KOPT-K1 (cell line): ENCODE results near the gene SPHK1.
A peak's percentile ranks its signal among the peaks of the same experiment; 100 is the strongest.

Experiments used
- H3K27ac ChIP-seq: fragments of 200-600 bp; sonication (generic); 2 replicates; pipeline ENCODE4 v1.5.1; 2016; ENCODE audit warnings: antibody characterized with exemption, mild to moderate bottlenecking, low read depth, low read length; ENCODE audit not compliant: poor library complexity, severe bottlenecking
- H3K36me3 ChIP-seq: fragments of 200-600 bp; sonication (generic); 2 replicates; pipeline ENCODE4 v1.5.1; 2017; ENCODE audit warnings: antibody characterized with exemption, mild to moderate bottlenecking, low read length, moderate library complexity; ENCODE audit not compliant: insufficient read depth
- H3K9me3 ChIP-seq: fragments of 200-600 bp; sonication (generic); 2 replicates; pipeline ENCODE4 v1.5.1; 2017; ENCODE audit warnings: antibody characterized with exemption, low read length, mild to moderate bottlenecking; ENCODE audit not compliant: insufficient read depth, poor library complexity, severe bottlenecking

Gene SPHK1

DNA sequence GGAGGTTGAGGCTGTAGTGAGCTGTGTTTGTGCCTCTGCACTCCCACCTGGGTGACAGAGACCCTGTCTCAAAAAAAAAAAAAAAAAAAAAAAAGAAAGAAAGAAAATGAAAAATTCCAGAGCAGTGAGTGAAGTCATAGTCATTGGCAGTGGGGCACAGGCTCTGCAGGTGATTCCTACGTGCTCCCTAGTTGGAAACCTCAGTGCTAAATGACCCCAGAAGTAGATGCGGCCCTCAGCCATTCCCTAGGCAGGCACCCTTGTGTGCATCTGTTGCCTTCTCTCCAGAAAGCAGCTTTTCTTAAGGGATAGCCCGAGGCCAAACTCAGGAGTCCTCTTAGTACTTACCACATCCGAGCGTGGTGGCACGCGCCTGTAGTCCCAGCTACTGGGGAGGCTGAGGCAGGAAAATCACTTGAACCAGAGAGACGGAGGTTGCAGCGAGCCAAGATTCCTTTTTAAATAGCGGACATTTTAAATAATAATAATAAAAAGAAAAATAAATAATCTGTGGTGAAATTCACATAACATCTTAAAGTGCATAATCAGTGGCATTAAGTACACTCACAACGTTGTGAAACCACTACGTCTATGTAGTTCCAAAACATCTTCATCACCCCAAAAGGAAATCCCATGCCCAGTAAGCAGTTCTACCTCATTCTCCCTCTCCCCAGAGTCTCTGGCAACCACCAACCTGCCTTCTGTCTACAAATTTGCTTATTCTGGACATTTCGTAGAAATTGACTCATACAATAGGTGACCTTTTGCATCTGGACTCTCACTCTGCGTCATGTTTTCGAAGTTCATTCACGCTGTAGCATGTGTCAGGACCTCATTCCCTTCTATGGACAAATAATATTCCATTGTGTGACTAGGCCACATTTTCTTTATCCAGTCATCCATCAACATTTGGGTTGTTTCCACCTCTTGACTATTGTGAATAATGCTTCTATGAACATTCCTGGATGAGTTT, 12.5 kb upstream of the SPHK1 start:
- Histone ChIP-seq H3K9me3 (no peaks in the 10 kb centered on the region), H3K27ac (no peak overlapping the region), H3K36me3 (no peaks in the 10 kb centered on the region)

DNA sequence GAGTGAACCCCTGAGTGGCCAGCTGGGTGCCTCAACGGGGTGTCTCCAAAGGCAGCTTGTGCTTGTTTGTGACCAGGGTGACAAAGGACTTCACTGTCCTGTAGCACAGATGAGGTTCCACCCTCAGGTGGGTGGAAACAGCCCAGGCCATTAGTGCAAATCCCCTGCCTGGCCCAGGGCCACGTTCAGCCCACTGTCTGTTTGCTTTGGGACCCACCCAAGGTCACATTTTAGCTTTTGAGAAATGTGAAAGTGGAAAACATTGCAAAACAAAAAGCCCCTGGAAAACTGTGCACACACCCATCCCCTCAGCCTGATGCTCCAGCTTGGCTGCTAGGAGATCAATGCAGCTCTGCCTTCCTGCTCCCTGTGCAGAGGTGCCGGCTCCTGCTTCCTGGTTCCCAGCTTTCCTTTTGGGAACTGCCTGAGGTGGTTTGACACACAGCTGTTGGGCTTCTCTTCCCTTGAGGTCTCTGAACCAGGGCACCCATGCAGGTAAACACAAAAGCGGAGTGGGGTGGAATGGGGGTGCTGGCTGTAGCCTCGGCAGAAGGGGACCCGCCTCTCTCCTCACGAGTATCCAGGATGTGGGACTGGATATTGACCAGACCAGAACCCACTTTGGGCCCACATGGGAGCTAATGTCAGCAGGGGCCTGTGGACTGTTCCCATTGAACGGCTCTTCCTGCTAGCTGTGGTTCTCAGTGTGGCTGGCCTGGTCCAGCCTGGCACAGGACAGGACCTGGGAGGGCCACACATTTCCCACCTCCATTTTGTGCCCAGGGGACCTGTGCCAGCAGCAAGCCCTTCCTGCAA, 7.9 kb upstream of the SPHK1 start:
- H3K9me3 ChIP-seq, result no peaks in the 10 kb centered on the region
- H3K27ac ChIP-seq, result no peak overlapping the region

DNA sequence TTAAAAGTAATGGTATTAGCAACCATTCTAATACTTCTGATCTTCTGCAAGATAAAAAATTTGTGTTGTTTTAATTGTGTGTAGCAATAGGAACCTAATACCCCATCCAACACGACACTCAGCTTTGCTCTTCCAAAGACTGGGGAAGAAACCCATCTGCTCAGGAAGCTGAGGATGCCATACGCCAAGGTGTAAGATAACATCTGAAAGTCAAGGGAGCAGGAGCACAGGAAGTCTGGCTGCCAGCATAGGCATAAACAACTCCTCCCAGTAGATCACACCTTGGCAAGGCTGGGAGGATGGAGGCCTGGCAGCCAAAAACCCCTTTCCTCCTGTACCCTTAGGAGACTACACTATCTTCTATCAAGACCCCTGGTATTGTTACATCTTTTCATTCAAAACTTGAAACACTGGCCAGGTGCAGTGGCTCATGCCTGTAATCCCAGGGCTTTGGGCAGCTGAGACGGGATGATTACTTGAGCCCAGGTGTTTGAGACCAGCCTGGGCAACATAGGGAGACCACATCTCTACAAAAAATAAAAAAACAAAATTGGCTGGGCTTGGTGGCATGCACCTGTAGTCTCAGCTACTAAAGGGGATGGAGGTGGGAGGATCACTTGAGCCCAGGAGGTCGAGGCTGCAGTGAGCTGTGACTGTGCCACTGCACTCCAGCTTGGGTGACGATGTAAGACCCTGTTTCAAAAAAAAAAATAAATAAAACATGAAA, 5.7 kb upstream of the SPHK1 start:
- H3K27ac ChIP-seq, result no peak overlapping the region
- no peaks in the 10 kb centered on the region for H3K9me3 ChIP-seq
- no peaks in the 10 kb centered on the region for H3K36me3 ChIP-seq

More for the DNA sequence above, 7.9 kb upstream of the SPHK1 start:
- no peaks in the 10 kb centered on the region for H3K36me3 ChIP-seq

DNA sequence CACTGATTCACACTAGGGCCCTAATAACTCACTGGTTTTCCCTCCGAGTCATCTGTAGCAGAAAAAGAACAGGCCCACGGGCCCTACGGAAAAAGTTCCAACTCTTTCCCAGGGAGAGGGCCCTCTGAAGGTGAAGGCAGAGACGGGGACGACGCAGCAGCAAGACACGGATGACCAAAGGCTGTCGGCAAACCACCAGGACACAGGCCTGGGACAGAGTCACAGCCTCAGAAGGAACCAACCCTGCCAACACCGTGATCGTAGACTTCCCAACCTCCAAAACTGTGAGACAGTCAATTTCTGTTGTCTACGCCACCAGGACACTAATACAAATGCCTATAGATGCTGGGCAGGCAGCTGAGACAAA, 5.2 kb upstream of the SPHK1 start:
- Histone ChIP-seq H3K36me3 (no peaks in the 10 kb centered on the region), H3K9me3 (no peaks in the 10 kb centered on the region), H3K27ac (no peak overlapping the region)

DNA sequence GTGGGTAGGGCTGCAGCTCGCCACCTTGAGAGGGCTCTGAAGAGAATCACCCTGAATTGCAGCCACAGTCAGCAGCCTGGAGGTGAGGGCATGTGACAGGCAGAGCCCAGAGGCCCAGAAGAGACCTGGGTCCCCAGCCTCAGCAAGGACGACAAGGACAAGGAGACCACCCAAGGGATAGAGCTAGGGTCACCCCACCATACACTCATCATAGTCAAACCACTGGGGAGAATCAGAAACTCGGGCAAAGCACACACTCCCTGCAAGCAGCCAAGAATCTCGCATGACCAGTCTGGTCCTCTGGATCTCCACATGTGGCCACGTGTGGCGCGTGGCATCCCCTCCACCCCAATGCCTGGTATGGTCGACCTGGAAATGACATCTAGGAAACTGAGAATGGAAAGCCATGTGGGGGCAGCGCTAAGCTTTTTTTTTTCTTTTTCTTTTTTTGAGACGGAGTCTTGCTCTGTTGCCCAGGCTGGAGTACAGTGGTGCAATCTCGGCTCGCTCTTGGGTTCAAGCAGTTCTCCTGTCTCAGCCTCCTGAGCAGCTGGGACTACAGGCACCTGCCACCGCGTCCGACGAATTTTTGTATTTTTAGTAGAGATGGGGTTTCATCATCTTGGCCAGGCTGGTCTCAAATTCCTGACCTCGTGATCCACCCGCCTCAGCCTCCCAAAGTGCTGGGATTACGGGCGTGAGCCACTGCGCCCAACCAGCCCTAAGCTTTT, 4.6 kb upstream of the SPHK1 start:
- Histone ChIP-seq H3K27ac (no peak overlapping the region), H3K36me3 (no peaks in the 10 kb centered on the region), H3K9me3 (no peaks in the 10 kb centered on the region)

DNA sequence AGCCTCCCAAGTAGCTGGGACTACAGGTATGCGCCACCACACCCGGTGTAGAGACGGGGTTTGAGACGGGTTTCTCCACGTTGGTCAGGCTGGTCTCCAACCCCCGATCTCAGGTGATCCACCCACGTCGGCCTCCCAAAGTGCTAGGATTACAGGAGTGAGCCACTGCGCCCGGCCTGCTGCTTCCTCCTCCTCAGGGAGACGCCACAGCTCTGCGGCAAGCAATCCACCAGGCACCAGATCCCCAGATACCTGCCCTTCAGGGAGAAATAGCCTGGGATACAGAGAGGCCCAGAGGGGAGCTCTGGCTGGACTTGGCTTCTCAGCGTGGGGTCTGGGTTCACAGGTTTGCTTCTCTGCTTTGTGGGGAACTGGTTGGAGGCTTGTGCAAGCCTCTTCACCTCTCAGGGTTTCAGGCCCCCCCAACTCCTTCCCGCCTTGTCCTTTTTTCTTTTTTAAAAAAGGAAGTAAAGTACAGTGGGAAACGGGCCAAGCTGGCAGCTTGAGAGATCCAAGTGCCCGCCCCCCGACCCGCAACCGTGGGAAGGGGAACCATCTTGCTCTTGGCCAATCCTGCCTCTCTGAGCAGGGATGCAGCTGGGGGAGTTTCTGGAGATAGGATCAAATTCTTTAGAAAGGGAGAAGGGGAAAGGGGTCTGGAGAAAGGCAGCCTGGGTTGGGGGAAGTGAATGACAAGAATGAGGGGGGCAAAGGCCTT, 2.6 kb upstream of the SPHK1 start:
- Histone ChIP-seq H3K36me3 (no peaks in the 10 kb centered on the region), H3K9me3 (no peaks in the 10 kb centered on the region), H3K27ac (no peak overlapping the region)

DNA sequence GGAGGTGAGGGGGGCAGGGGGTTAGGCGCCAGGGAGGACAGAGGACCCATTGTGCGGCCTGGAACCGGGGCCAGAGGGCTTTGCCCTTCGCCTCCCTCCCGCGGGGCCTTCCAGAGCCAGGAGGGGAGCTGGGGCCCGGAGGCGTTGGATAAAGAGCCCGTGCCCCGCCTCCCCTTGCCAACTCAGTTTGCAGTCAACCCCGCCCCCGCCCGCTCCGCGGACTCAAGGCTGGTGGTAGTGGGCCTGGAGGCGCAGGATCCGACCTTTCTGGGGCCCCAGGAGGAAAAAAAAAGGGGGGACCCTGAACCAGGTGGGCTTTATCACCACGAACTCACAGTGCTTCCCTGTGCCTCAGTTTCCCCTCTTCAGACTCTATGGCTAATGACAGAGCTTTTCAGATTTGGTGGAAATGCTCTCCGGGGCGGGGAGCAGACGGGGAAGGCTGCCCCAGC, 2.0 kb upstream of the SPHK1 start:
- Histone ChIP-seq H3K36me3 (no peaks in the 10 kb centered on the region), H3K9me3 (no peaks in the 10 kb centered on the region), H3K27ac (no peak overlapping the region)

DNA sequence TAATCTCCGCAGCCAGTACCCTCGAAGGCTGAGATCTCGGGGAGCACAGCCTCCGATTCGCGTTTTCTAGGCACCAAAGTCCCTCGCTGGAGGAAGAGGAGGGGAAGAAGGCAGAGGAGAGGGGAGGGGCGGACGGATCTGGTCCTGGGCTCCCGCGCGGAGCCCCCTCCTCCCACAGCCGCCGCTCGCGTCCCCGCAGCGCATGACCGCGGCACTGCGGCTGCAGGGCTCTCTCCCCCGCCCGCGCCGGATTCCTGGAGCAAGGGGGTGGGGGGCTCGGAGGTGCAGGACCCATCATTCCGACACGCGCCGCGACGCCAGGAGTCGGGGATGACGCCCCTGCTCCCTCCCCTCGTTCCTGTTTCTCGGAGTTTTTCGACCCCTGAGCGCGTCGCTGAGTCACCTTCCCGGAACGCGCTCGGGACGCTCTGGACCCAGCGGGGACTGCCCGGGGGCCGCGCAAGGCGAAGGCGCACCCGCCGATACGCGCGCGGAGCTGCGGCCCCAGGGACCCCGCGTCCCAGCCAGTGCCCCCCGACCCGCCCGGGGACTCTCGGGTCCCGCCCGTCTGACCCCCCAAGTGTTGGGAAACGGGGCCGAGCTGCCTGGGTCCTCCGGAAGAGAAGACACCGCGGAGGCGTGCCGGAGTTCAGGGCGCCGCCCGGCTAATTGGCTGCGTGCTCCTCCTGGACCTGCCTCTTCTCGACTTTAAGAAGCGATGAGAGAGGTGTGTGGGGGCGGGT, 1.4 kb upstream of the SPHK1 start:
- Histone ChIP-seq H3K9me3 (no peaks in the 10 kb centered on the region), H3K27ac (no peak overlapping the region), H3K36me3 (no peaks in the 10 kb centered on the region)

DNA sequence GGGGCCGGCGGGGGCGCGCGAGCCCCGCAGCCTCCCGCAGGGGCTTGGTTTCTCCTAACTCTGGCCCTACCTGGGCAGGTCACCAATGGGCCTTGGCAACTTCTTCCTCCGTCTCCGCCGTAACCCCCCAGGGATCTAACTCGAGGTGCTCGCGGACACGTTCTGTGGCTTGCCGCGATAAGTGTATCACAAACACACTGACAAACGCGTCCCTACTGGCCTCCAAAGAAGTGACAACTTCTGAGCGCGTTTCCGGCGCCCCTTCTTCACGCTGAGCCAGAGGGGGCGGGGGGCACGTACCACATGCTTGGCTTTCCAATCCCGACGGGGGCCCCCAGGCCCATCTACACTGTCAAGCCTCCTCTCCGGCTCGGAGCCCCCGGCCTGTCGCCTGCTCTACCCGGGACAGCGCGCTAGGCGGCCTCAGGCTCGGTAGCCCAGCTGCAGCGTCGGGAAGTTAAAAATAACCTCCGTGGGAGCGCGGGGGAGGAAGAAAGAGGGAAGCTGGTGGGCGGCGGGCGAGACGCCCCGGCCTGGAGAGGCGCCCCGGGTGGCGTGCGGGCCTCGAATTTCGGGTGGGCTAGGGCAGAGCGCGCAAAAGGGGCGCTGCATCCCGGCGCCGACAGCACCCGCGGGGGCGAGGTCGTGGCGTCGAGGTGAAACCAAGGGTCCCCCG, 725 bp upstream of the SPHK1 start:
- Histone ChIP-seq H3K27ac (peak overlapping the region; percentile 49), H3K9me3 (no peaks in the 10 kb centered on the region), H3K36me3 (peaks cover 1% of the 10 kb centered on the region; the same call in 1 of the 2 replicates)

DNA sequence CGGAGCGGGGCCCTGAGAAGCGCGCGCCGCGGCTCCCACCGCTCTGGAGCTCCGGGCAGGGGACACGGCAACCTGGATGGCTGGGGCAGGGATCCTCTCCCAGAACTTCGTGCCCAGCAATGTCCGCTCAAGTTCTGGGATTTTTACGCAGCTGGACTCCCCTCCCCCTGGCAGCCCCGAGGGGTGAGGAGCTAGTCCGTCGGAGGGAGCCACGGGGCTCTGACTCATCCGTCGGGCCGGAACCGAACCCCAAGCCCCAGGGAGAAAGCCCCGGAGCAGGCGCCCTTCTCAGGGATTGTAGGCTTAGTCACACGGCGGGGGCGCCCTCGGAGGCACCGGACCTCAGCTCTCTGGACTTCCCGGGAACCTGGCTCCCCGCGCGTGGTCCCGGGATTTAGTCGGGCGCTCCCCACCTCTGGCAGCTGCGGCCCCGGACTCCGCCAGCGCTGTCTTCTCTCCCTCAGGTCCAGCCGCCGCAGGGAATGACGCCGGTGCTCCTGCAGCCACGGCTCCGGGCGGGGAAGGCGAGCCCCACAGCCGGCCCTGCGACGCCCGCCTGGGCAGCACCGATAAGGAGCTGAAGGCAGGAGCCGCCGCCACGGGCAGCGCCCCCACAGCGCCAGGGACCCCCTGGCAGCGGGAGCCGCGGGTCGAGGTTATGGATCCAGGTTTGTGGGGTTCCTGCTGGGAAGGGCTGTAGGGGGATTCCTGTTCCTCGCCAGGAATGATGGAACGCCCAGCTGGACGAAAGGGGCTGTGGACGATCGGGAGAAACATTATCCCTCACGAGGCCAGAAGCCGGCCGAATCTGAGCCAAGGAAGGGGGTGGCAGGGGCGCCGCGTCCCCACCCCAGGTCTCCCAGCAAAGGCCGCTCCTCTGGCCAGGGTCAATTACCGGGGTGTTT, 830 bp downstream of the SPHK1 start:
- Histone ChIP-seq H3K27ac (peak overlapping the region; percentile 49), H3K36me3 (peaks cover 15% of the 10 kb centered on the region), H3K9me3 (no peaks in the 10 kb centered on the region)

DNA sequence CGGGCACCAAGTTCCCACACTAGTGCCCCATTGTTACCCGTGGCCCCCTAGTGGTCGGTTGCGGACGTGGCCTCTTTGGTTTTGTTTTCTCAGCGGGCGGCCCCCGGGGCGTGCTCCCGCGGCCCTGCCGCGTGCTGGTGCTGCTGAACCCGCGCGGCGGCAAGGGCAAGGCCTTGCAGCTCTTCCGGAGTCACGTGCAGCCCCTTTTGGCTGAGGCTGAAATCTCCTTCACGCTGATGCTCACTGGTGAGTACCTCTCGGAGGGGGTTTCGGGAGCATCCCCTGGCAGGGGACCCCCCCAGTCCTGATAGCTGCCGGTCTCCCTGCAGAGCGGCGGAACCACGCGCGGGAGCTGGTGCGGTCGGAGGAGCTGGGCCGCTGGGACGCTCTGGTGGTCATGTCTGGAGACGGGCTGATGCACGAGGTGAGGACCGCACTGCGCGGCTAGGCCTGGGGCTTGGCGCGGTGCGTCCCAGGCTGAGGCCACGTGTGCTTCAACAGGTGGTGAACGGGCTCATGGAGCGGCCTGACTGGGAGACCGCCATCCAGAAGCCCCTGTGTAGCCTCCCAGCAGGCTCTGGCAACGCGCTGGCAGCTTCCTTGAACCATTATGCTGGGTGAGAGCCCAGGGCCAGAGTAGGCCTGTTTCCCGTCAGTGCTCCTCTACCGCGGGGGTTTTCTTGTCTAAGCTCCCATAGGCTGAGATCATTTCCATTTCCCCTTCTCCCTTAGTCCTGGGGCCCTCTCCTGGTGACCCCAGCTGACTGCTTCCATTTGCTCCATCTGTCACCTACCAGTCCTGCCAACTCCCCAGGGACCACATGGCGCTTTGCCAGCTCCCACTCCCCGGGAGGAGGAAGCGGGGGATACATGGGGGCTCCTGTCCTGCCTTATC, 1.7 kb downstream of the SPHK1 start:
- no peaks in the 10 kb centered on the region for H3K9me3 ChIP-seq
- H3K36me3 ChIP-seq, result peaks cover 24% of the 10 kb centered on the region
- H3K27ac ChIP-seq, result no peak overlapping the region
